Femur (tissue), 1 donor: Measurements from ENCODE around the gene TRIP11.

ENCODE experiments used
- DNase-seq: peaks from one replicate; pipeline ENCODE4 v3.0.0-alpha.2; 2017

TRIP11 gene

GRCh38 chr14:91953170-91953985 is 86.5 kb downstream of the TRIP11 start:
- no peak for DNase-seq

GRCh38 chr14:91947475-91948184 is 92.2 kb downstream of the TRIP11 start, which contains the start of gene FBLN5:
Gene FBLN5 (minus strand): TSS chr14:91947694. CDS start chr14:91947229, 465 bp downstream.
- DNase-seq: peak; percentile 88

GRCh38 chr14:91946622-91947474 is 93.0 kb downstream of the TRIP11 start:
- DNase-seq: peak; percentile 67

- peak; percentile 33 for DNase-seq
Observed at GRCh38 chr14:91945751-91946621, 93.9 kb downstream of the TRIP11 start.

GRCh38 chr14:91942946-91943345 is 96.9 kb downstream of the TRIP11 start:
- DNase-seq: no peak

- no peak for DNase-seq
Observed at GRCh38 chr14:91942128-91942527, 97.7 kb downstream of the TRIP11 start.

- DNase-seq: no peak
Observed at GRCh38 chr14:91940209-91940608, 99.7 kb downstream of the TRIP11 start.

GRCh38 chr14:91935586-91935985 is 104.3 kb downstream of the TRIP11 start:
- no peak for DNase-seq

- DNase-seq: no peak
Observed at GRCh38 chr14:91934554-91935285, 105.1 kb downstream of the TRIP11 start.

GRCh38 chr14:91931478-91932088 is 108.3 kb downstream of the TRIP11 start:
- no peak for DNase-seq

GRCh38 chr14:91929700-91930099 is 110.2 kb downstream of the TRIP11 start:
- no peak for DNase-seq

- DNase-seq: no peak
Observed at GRCh38 chr14:91927800-91928199, 112.1 kb downstream of the TRIP11 start.

- no peak for DNase-seq
Observed at GRCh38 chr14:91927191-91927590, 112.7 kb downstream of the TRIP11 start.

- DNase-seq: no peak
Observed at GRCh38 chr14:91926131-91926890, 113.5 kb downstream of the TRIP11 start.

- no peak for DNase-seq
Observed at GRCh38 chr14:91925727-91926121, 114.1 kb downstream of the TRIP11 start.

GRCh38 chr14:91925001-91925726 is 114.7 kb downstream of the TRIP11 start:
- peak; percentile 71 for DNase-seq

- no peak for DNase-seq
Observed at GRCh38 chr14:91920526-91920925, 119.3 kb downstream of the TRIP11 start.

- DNase-seq: no peak
Observed at GRCh38 chr14:91919814-91920213, 120.0 kb downstream of the TRIP11 start.

- peak; percentile 40 for DNase-seq
Observed at GRCh38 chr14:91918186-91918883, 121.5 kb downstream of the TRIP11 start.
